Smooth muscle cell (in vitro differentiated cells): ENCODE measurements around the gene WWC1. TPM values are rescaled to one million over a fixed set of nuclear protein-coding genes. Genes with fewer than 3 reads are reported as not detected.

Experiments
- DNase-seq: peaks from one replicate; lab custom pipeline; 2025; ENCODE audit not compliant: unreplicated experiment; lab: John Stamatoyannopoulos, UW
- H2AFZ ChIP-seq: fragments of 200-600 bp; sonication (generic); 2 replicates; pipeline ENCODE4 v1.6.0; 2016; ENCODE audit warnings: antibody characterized with exemption, low read depth, mild to moderate bottlenecking
- H3F3A ChIP-seq: fragments of 200-600 bp; sonication (generic); 2 replicates; pipeline ENCODE4 v1.6.0; 2017; ENCODE audit warnings: antibody characterized with exemption, low read depth
- H3K27ac ChIP-seq: fragments of 200-600 bp; sonication (generic); 2 replicates; pipeline ENCODE4 v1.5.1; 2016; ENCODE audit warnings: low read depth, mild to moderate bottlenecking
- H3K27me3 ChIP-seq: fragments of 200-600 bp; sonication (generic); 2 replicates; pipeline ENCODE4 v1.6.1; 2016; ENCODE audit warnings: low read depth, mild to moderate bottlenecking
- H3K36me3 ChIP-seq: fragments of 200-600 bp; sonication (generic); 2 replicates; pipeline ENCODE4 v1.5.1; 2016; ENCODE audit warnings: low read depth
- H3K4me1 ChIP-seq: fragments of 200-600 bp; sonication (generic); 2 replicates; pipeline ENCODE4 v1.5.1; 2016; ENCODE audit warnings: low read depth
- H3K4me2 ChIP-seq: fragments of 200-600 bp; sonication (generic); 2 replicates; pipeline ENCODE4 v1.6.0; 2016; ENCODE audit warnings: mild to moderate bottlenecking
- H3K4me3 ChIP-seq: fragments of 200-600 bp; sonication (generic); 2 replicates; pipeline ENCODE4 v1.5.1; 2016; ENCODE audit warnings: mild to moderate bottlenecking
- H3K79me2 ChIP-seq: fragments of 200-600 bp; sonication (generic); 2 replicates; pipeline ENCODE4 v1.6.0; 2016; ENCODE audit warnings: low read depth, mild to moderate bottlenecking
- H3K9ac ChIP-seq: fragments of 200-600 bp; sonication (generic); 2 replicates; pipeline ENCODE4 v1.6.0; 2016; ENCODE audit warnings: low read depth
- H3K9me3 ChIP-seq: fragments of 200-600 bp; sonication (generic); replicated peaks from 2 replicates; pipeline ENCODE4 v1.5.1; 2016; ENCODE audit warnings: low read depth
- H4K20me1 ChIP-seq: fragments of 200-600 bp; sonication (generic); 2 replicates; pipeline ENCODE4 v1.6.0; 2016; ENCODE audit warnings: low read depth
- WGBS: methylation state at CpG from one replicate; pipeline ENCODE4 v1.1.7; 2016; ENCODE audit warnings: low lambda C conversion rate; 5-methylcytosine and 5-hydroxymethylcytosine counted together
- polyA plus RNA-seq: library from polyadenylated mRNA; unstranded; fragments of >200 nt; fragmentation: Nextera tagmentation; extraction: Ambion mirVana; gene quantifications from 2 replicates; pipeline ENCODE4 v1.2.1, GENCODE V29; 2016
- total RNA-seq: library from RNA; depleted of rRNA; stranded (reverse); fragments of >200 nt; gene quantifications from 2 replicates; pipeline ENCODE4 v1.2.3, GENCODE V29; 2014
- TF ChIP-seq, protein P1 (sequence below): fragments of 200-600 bp; sonication (generic); IDR thresholded peaks from 2 replicates; pipeline ENCODE4 v1.5.1; 2017; ENCODE audit warnings: borderline replicate concordance, mild to moderate bottlenecking, antibody characterized with exemption; ENCODE audit not compliant: insufficient read depth, poor library complexity, severe bottlenecking

The WWC1 gene
- total and polyA plus RNA-seq, 2 experiments from 2014 or later, result 3.7 to 7.5 TPM

DNA sequence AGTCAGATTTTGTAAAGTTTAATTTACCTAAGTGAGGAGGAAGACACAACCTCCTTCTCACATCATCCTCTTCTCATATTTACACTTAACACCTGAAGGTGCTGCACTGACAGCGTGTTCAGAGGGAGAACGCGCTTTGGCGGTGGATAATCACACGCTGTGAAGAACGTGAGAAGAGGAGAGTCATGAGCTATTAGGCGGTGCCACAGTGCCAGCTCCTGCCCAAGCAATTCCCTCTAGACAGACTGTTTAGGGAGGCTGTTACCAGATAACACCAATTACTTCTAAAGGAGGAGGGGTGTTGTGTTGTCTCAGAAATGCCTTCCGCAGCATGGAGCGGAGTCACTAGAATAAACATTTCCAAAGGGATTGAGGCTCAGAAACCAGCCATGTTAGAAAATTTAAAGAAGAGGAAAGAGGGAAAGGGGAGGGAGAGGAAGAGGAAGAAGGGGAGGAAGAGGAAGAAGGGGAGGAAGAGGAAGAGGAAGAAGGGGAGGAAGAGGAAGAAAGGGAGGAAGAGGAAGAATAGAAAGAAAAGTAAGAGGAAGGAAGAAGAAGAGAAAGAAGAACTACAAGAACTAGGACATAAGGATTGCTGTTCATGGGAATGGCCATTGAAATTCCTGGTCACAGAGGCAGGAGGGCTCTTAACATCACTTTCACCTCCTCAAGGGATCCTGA is 37.3 kb upstream of the WWC1 start:
- Histone ChIP-seq H3K4me2 (no peak overlapping the region), H3K9me3 (no peaks in the 10 kb centered on the region), H3K27ac (no peak overlapping the region), H3K4me3 (no peak overlapping the region), H3K4me1 (peaks cover 6% of the 10 kb centered on the region), H3K9ac (no peak overlapping the region), H3F3A (no peaks in the 10 kb centered on the region), H3K36me3 (no peaks in the 10 kb centered on the region), H3K27me3 (no peaks in the 10 kb centered on the region), H2AFZ (no peak overlapping the region), H3K79me2 (no peaks in the 10 kb centered on the region), H4K20me1 (no peaks in the 10 kb centered on the region)
- no peak for DNase-seq
- 87% methylated on average over 9 of the region's 9 CpGs for WGBS
- TF ChIP-seq, protein P1, sequence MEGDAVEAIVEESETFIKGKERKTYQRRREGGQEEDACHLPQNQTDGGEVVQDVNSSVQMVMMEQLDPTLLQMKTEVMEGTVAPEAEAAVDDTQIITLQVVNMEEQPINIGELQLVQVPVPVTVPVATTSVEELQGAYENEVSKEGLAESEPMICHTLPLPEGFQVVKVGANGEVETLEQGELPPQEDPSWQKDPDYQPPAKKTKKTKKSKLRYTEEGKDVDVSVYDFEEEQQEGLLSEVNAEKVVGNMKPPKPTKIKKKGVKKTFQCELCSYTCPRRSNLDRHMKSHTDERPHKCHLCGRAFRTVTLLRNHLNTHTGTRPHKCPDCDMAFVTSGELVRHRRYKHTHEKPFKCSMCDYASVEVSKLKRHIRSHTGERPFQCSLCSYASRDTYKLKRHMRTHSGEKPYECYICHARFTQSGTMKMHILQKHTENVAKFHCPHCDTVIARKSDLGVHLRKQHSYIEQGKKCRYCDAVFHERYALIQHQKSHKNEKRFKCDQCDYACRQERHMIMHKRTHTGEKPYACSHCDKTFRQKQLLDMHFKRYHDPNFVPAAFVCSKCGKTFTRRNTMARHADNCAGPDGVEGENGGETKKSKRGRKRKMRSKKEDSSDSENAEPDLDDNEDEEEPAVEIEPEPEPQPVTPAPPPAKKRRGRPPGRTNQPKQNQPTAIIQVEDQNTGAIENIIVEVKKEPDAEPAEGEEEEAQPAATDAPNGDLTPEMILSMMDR, result no peak

DNA sequence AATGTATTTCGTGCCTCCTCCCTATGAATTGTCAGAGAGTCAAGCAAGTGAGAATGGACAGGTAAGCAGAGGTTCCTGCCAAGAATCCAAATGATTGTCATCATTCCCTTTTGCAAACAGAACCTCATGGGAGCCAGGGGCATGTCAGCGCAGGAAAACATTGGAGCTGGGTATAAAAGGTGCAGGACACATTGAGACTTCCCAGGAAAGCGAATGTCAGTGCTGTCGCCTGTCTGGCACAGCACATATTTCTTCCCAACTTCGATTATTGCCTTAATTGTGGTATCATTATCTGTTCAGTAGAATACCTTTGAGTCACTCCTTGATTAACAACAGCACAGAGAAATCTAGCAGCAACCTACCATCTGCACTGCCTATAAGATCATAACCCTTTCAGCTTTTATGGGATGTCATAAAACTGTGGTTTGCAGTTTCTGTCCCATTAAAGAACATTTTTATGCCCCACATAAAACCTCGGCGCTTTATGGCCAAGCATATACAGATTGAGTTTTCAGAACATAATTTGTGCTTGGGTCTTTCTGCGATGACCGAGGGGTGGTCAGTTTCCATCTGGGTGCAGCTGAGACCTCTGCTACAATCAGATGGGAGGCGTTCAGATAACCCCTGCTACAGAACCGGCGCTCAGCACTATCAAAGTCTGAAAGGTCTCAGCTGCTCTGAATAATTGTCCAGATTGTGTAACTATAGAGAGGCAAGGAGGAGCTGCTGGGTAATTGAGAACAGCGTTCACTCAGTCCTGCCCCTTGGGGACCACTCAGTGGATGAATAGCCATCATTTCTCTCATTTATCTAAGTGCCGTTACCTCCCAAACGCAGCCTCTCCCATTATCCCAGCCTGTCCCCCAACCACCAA is 30.9 kb upstream of the WWC1 start:
- H3K79me2 ChIP-seq, result no peaks in the 10 kb centered on the region
- H3K27ac ChIP-seq, result no peak overlapping the region
- H3F3A ChIP-seq, result no peaks in the 10 kb centered on the region
- H3K4me3 ChIP-seq, result no peak overlapping the region
- no peaks in the 10 kb centered on the region for H3K4me1 ChIP-seq
- TF ChIP-seq, protein P1, result no peak
- no peaks in the 10 kb centered on the region for H3K27me3 ChIP-seq
- H3K36me3 ChIP-seq, result no peaks in the 10 kb centered on the region
- no peaks in the 10 kb centered on the region for H3K9me3 ChIP-seq
- no peak overlapping the region for H3K4me2 ChIP-seq
- H2AFZ ChIP-seq, result no peak overlapping the region
- no peak overlapping the region for H3K9ac ChIP-seq
- DNase-seq, result no peak
- 64% methylated on average over 15 of the region's 15 CpGs for WGBS
- no peaks in the 10 kb centered on the region for H4K20me1 ChIP-seq

DNA sequence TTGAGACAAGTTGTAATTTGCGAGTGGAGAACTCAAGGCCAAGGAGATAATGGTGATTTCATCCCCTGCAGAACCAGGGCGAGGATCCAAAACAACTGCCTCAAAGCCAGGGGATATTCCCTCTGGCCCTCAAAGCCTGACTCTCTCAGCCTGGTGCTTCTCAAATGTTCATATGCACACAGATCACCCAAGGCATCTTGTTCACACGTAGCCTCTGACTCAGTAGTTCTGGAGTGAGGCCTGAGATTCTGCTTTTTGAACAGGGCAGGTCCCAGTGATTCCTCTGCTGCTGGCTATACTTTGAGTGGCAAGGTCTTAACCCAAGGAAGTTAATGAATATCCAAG is 30.2 kb upstream of the WWC1 start:
- Histone ChIP-seq H3K79me2 (no peaks in the 10 kb centered on the region), H4K20me1 (no peaks in the 10 kb centered on the region), H3K36me3 (no peaks in the 10 kb centered on the region), H3K4me3 (no peak overlapping the region), H3K27ac (no peak overlapping the region), H3K4me2 (no peak overlapping the region), H3K9ac (no peak overlapping the region), H3K9me3 (no peaks in the 10 kb centered on the region), H2AFZ (no peak overlapping the region), H3K27me3 (no peaks in the 10 kb centered on the region), H3K4me1 (no peaks in the 10 kb centered on the region), H3F3A (no peaks in the 10 kb centered on the region)
- 41% methylated on average over 3 of the region's 3 CpGs for WGBS
- no peak for DNase-seq
- TF ChIP-seq, protein P1, result no peak
